Fibroblast of skin of scalp (primary cell): Measurements from ENCODE around the gene BMPER. TPM values are rescaled to one million over a fixed set of nuclear protein-coding genes. Genes with fewer than 3 reads are reported as not detected.

Experiments
- DNase-seq: peaks from one replicate; pipeline ENCODE4 v3.0.0-alpha.2; 2013
- polyA plus RNA-seq, 2 experiments: library from polyadenylated mRNA; unstranded; fragments of 120-200 nt; gene quantifications; one replicate each; pipeline ENCODE4 v1.2.1, GENCODE V29; 2013; ENCODE audit not compliant: insufficient read length in 2 of 2

Gene BMPER
- polyA plus RNA-seq (2013, experiment 1 of 2; ENCODE audit: insufficient read length) = 14.1 TPM
- 15.7 TPM for polyA plus RNA-seq (2013, experiment 2 of 2; ENCODE audit: insufficient read length)

DNA sequence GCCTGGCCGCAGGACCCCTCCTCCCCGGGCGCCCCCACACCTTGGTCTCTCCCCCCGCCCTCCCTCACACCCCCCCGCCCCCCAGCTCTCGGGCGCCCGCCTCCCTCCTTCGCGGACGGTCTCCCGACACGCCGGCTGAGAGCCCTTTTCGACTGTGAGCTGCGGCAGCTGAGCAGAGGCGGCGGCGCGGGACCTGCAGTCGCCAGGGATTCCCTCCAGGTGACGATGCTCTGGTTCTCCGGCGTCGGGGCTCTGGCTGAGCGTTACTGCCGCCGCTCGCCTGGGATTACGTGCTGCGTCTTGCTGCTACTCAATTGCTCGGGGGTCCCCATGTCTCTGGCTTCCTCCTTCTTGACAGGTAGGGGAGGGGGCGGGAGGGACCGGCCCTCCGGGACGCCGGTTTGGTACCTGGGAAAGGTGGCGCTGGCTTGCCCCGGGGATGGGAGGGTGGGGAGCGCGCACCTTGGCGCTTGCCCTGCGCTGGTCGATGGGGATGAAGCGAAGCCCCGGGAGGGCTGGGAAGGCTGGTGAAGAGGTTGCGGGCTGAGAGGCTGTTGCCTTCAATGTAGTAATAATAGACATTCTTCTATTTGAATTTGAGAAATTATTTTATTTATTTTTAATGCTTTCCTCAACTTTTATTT is at the start of gene BMPER:
Gene BMPER (plus strand): TSS at position 151 of the 644 bp plus-strand sequence. CDS start 75 bp downstream, at position 226.
- DNase-seq = peak; percentile 52

DNA sequence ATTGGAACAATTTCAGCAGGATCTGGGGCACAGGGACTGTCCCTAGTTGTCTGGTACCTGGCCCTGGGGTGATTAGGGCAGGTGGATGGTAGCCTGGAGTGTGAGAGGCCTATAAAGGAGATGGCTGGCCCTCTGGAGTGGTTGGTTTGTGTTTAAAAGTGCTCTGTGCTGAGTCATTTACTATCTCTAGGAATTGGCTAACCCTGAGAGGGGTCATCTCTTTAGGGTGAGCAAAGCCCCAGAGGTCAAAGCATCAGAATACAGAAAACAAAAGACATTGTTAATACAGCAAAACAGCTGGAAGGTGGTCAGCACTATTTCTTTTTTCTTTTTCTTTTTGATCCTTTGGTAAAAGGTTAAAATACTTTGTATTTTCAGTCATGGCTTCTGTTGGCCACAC is 43.4 kb upstream of the BMPER start:
- DNase-seq = no peak

DNA sequence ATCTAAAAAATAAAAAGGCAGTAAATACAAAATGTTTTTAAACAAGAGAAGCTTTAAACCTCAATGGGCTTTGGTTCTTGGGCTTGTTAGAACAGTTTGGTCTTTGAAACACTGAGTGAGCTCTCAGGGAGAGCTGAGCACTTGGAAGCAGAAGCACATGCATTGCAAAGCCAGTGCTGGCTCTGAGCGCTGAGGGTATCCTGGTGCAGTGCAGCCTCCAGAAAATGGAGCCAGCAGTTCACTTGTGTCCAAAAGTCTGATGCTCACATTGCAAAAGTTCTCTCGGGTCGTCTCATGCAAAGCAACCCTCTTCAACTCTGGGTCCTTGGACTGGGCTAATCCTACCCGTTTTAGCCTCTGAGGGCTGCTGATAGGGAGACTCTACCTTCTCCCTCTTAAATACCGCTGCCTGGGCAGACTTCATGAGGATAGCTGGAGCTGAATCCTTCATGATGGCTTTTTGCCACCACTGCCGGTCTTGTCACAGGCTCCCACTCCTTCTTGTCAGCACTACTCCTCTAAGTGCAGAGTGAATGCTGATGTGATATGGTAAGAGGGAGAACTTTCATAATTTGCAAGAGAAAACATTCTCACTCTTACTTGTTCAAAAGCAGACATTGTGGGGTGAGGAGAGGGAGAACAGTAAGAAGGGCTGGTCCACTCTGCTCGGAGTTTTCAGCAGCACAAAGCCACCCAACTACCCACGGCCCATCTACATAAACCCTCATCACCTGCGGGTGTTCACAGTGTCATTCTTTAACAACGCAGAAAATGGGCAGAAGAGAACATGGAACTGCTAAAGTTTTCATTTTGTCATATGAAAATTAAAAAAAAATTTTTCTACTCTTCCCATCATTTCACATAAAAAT is 42.2 kb upstream of the BMPER start:
- DNase-seq = no peak

DNA sequence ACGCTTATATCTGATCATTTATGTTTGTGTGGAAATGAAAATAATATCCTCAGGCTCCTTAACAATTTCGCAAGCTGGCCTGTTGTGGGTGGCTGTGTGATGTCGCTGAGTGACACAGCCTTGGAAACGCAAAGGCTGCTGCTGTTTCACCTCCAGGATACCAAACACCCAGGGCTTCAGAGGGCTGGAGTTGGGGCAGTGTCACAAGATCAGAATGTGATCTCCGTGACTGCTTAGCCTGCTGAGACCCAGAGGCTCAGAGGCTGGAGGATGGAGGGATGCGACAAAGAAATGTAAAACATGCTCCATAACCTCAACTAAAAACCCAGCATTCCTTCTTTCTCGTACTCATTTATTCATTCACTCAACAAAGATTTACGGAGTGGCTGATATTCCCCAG is 37.2 kb upstream of the BMPER start:
- DNase-seq = peak; percentile 96

DNA sequence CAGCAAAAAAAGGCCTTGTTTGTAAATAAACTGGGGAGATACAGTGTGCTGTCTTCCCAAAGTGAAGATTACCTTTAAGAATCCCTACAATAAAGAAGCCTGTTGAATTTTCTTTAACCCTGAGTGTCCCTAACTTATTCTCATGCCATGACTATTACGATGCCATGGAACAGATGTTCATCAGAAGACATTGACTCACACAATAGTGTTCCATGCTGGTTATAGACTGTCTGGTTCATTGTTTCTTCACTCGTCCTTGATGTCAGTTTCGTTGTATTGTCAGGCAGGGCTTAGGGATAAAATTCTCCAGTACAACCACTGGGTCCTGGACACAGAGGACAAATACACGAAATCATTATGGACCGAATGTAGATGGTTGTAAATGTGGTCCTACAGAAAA is 36.2 kb upstream of the BMPER start:
- no peak for DNase-seq

DNA sequence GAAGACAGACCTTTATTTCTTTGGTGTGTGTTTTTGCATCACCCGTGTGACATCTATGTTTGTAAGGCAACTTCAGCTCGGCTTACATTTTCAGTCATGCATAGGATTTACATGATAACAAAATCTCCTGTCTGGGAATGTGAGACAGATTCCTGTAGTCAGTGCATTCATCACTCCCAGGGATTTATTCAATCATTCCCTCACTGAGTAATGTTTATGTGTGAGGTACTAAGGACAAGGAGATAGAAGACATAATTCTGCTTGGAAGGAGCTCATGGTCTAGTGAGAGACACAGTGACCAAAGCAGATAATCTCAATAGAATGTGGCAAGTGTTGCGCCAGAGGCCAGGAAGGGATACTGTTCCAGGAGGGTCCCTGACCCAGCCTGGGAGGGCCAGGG is 35.2 kb upstream of the BMPER start:
- DNase-seq = peak; percentile 64

DNA sequence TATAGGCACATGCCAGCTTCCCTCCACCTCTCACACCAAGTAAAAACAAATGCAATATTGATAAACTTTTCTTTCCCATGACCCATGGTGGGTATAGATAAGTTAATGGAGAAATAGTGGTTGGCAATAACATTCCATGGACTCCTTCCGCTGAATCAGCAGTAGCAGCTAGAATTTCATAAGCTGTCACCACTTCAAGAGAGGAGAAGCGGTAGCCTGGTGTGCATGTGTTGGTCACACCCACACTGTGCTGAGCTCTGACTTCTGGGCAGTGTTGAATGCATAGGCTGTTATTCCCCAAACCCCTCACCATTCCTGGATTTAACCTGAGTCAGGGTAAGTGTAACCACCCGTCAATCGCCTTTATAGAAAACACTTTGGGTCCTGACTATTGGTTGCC is 32.5 kb upstream of the BMPER start:
- DNase-seq = peak; percentile 81

DNA sequence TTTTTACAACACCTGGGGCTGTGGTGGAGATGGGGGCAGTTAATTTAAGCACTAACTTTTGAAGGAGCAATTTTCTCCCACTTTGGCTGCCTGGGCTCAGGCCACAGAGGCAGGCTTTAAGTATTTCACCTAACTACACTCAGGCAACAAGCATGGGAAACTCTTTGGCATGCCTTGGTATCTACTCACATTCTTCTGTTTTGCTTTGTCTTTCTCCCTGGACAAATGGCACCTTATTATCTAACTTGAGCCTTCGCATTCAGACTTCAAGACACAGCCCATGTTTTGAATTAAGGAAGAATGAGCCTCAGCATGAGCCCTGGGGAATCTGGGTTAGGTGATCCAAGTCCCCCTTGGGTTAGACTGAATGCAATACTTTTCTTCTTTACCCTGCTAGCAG is 31.8 kb upstream of the BMPER start:
- peak; percentile 58 for DNase-seq

DNA sequence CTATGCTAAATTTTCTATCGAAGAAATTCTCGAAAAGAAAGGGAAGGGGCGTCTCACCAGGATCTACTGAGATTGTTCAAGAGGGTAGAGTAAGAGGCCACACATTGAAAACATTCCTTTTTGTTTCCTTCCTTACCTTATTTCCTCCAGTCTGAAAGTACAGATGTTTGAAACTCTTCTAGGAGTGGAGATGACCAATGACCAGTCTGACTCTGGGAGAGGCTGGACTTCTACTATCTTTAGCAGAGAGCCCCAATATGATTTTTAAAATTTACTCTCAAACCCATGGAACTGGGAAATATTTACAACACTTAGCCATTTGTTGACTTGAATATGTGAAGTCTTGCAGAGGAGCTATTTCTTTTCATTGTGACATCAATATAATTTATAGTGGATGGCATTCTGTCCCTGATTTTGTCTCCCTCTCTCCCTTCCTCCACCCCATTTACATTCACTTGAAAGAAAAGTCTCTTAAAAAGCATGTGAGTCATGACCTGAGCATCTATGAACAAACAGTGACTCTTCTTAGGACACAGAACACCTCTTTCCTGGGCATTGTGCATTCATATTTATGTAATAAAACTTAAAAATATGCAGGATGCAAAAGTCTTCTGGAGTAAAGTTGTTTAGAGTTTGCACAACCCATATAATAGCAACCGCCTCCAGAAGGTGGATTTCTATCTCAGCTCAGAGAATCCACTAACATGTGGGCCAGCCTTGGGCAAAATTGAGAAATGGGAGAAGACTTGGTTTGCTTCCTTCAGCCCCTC is 31.2 kb upstream of the BMPER start:
- peak; percentile 87 for DNase-seq

DNA sequence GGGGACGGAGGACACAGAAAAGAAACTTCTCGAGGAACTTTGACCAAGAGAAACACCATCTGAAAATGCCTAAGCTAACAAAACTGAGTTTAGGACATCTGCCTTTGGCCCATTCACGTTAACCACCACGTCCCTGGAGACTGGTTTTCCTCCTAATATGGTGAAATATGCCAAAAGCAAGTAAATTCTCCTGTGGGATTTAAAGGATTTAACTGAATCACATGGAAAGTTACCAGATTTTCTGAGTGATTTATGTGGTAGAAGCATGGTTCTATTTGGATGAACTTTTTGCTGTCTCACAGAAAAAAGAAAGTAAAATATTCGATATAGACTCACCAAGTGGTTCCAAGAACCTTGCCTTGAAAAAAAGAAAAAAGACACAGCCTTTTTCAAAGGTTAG is 30.4 kb upstream of the BMPER start:
- DNase-seq = peak; percentile 99

DNA sequence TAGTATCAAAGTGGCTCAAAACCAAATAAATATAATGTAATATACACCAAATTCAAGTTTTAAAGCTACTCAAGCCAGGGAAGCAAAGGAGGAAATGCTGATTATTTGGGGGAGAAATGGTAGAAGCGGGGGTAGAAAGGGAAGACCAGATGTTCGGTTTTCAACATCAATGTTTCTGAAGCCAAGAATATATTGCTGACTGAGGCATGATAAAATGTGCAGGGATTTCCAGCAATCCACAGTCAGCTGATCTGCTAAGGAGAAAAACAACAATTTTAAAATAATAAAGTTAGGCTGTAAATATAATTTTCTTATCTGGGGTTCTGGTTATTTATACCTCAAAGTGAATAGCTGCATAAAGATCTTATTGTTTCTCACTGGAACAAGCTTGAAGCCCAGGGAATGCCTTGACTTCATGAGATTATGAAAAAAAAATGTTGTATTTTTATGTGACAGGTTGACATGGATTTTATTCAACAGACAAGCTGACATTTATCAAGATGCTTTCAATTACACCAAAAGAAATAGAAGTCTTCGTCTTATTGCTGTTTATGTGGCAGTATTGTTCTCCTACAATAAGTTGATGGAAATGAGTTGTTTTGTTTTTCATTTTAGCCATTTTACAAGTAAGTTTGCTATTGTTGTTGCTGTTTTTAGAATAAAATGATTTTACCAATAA is 28.6 kb upstream of the BMPER start:
- no peak for DNase-seq

DNA sequence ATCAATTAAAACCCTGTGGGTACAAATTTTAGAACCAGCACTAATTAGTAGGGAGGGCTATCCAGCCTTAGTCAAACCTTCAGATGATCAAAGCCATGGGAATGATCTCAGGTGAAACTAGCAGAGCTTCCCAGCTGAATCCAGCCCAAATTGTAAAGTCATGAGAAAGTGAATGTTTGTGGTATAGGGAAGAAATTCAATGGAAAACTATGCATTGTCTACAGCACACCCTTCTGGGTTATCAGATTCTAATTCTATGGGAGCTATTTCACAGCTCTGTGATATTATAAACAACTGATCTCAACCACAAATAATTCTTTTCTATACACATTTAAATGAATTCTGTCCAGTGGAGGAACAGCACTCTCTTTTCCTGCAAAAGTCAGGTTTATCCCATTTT is 24.6 kb upstream of the BMPER start:
- DNase-seq = peak; percentile 81

DNA sequence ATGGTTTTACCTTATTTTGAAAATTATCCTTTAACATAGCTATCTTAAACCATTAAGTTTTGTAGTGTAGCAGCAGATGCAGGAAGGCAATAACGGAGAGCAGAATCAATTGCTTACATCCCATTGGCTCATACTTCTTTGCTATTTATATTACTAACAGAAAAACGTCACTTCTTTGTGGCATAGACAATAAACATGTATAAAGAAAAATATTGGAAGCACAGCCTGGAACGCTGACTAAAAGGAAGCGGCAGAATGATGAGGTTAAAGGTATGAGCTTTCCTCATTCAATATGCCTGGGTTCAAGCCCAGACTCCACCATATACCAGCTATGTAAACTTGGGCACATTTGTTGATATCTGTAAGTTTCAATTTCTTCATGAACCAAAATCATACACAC is 24.0 kb upstream of the BMPER start:
- no peak for DNase-seq

DNA sequence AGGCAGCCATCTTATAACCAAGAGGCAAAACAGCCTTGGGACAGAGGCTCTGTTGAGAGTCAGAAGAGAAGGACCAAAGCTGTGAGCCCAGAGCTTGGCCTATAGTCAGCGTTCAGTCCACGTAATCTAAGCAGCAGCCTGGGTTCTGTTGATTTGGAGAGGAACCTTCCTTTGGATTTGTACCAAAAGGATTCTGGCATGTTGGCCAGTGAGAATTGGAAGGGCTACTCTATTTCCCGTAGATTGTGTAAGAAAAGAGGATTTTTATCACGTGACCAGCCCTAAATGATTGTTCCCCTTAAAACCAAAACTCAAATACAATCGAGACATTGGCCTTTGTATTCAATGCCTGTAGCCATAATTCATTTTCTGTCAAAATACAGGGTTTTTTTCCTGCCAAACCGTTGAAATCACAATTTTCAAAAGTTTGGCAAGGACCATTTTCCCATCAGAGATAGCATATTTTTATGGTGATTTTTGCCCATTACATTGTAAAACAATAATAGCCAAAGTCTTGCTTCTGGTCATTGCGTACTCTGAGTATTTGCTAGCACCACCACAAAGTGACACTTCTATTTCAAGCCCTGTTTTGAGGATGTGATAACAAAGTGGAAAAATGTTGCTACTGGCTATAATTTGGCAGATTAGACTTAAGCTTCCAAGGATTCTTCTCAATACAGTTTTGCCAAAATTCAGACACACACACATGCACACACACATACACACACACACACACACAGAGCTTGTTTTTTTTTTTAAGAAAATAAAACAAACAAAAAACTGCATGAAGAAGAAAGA is 23.1 kb upstream of the BMPER start:
- no peak for DNase-seq

DNA sequence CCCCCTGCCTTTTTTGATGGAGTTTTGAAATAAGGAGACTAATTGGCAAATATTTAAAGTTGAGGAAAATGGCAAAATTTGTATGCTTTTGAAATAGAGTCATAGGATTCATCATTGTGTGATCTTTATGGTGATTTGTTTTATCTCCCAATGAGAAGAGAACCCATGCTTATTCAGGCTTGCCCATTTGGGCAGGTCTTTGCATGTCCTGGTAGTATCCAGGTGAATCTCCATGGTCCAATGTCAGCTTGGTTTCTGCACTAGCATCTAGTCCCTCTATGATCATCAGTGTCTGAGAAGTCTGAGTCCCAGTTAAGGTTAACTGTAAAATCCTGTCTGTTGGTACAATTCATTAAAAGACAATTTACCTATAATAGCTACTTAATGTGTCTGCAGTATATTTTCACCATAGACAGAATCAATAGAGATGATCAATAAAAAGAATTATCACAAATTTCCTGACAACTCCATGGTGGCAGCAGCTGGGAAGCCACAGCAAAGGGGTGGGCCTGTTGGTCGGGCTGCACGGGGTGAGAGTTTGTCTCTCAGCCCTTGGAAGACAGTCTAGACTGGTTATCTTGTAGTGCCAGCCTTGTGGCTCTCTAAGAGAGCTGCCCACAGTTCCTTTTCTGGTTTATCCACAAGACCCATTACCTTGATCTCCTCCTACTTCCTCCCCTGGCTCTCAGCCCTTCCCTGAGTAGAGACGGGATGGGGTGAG is 22.2 kb upstream of the BMPER start:
- DNase-seq = no peak

DNA sequence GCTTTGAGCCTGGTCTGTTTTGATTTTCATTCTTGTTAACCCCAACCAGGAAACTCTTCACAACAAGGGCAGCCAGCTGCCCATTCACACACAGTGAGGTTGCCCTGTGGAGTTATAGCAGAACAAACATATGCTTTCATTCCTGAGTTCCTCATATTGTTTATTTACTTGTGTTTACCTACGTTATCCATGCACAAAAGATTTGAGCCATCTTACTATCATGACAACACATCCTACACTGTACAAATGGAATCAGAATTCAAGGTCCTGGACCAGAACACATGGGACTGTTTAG is 21.7 kb upstream of the BMPER start:
- no peak for DNase-seq

DNA sequence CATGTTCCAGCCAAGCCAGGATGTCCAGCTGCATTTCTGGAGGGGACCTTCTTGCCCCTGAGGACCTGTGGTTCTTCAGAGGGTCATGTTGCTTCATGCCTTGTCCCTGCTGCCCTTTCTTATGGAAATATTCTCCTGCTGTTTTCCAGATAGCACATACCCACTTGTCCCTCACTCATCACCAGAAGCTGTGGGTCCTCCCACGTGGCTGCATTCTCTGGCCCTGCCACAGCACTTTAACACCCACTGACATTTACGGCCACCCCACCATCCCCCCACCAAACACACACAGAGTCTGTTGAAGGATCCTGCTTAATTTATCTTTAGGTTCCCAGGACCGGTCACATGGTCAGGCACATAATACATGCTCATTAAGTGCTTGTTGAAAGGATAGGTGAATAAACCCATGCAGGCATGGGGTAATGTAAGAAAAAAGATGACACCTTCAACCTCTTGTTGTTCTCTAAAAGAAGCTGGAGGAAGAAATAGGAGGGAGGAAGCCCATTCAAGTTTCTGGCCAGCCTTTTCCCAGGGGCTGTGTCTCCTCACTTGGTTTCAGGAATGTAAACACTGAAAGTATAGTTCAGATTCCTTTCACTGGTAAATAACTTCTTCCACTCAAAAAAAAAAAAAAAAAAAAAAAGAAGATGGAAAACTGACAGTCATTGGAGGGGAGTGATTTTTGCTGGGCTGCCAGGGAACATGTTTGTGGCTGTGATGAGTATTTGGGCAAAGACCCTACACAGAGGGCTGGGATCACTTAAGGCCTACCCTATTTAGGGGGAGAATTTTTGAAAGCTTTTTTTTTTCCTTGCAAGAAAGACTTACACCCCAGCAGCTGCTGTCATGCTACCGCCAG is 19.8 kb upstream of the BMPER start:
- DNase-seq = peak; percentile 83

DNA sequence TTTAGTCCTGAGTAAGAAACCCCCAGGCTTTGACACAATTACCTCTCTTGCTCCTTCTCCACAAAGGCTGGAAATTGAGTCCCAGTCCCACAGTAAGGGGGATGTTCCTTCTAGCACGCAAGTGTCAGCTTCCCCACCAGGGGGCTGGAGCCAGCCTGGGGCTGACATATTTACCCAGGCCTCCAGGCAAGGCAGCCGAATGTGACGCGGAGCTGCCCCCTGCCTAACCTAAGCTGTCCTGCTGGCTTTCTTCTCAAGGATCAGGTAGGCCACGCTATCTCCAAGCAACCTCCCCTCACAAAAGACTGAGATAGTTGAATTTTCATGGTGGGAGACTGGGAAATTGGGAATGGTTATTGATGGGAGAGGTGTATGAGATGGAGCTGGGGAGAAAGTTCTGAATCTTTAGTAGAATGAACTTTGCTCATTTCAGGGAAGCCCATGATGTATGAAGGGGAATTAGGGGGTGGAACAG is 19.2 kb upstream of the BMPER start:
- DNase-seq = peak; percentile 81

DNA sequence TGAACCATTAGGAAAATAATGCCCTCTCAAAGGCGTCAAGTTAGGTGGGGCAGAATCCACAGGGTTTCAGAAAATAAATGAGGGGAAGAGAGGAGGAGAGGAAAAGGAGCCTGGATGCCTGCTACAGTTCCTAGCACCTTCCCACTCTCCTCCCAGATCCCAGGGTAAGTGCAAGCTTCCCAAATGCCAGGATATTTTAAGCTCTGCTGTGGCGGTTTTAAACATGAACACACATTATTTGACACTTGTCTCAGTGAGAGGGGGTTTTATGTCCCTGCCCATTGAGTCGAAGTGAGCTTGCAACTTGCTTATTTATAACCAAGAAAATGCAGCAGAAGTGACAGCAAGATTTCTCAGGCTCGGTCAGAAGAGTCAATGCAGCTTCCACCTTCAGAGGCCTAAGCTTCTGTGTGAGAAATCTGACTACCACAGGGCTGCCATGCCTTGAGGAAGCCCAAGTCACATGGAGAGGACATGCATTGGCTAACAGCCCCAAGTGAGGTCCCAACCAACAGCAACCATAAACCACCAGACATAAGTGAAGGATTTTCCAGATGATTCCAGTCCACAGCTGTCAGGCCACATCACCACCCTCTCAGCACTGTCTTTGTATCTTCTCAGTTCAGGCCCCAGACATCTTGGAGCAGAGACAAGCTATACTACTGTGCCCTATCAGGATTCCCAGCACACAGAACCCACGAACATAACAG is 17.9 kb upstream of the BMPER start:
- DNase-seq = no peak
